Stimulated activated CD8-positive, alpha-beta memory T cell treated with anti-CD3 and anti-CD28 coated beads, Interleukin-4, amount 100 ng/mL, for 1 hour (primary cell): ENCODE measurements around the gene CHST13.

Source experiments
- DNase-seq, 2 donors: peaks; one replicate each; pipeline ENCODE4 v3.0.0-alpha.2; 2020; ENCODE audit warnings: low read depth in 2 of 2, low spot score in 1 of 2

The CHST13 gene

GRCh38 chr3:126523745-126524428, at the start of gene CHST13:
Gene CHST13 (plus strand): TSS chr3:126524155. CDS start chr3:126524333, 178 bp downstream.
- DNase-seq: no peak

- no peak for DNase-seq
Observed at GRCh38 chr3:126474498-126475412, 49.2 kb upstream of the CHST13 start.

- peak; percentile 74 to 89 for DNase-seq
Observed at GRCh38 chr3:126475413-126476114, 48.4 kb upstream of the CHST13 start, which contains the start of gene ZXDC. Gene ZXDC (minus strand): TSS chr3:126475891. CDS start chr3:126475865, 26 bp downstream.

GRCh38 chr3:126476166-126477060, 47.5 kb upstream of the CHST13 start:
- DNase-seq: no peak

DNA sequence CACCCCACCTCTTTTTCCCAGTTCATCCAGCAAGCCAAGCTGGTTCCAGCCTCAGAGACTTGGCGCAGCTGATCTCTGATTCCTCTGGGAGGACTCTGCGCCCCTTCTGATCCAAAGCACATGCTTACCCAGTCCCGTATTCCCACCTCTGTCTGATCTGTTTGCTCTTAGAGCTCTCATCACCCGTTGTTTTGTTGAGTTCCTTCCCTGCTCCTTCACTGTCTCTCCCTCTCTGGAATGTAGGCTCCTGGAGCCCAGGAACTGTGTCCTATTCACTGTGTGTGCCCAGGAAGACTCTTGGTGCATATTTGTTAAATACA, 46.9 kb upstream of the CHST13 start:
- DNase-seq: no peak

- DNase-seq: no peak
Observed at GRCh38 chr3:126478581-126479310, 45.2 kb upstream of the CHST13 start.

DNA sequence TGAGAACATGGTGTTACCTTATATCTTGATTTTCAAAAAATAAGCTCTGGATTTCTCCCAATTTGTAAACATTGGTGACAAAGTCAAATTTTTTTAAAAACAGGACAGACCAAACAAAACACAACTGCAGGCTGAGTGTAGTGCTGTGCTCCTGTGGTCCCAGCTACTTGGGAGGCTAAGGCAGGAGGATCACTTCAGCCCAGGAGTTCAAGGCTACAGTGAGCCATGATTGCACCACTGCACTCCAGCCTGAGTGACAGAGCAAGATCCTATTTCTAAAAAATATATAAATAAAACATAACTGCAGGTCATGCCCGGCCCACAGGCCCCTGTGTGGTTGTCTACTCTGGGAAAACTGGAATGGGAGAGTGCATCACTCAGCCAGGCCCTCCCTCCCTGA, 44.3 kb upstream of the CHST13 start:
- no peak for DNase-seq

- DNase-seq: no peak
Observed at GRCh38 chr3:126480206-126480605, 43.7 kb upstream of the CHST13 start.

GRCh38 chr3:126480861-126481260, 43.1 kb upstream of the CHST13 start:
- no peak for DNase-seq

DNA sequence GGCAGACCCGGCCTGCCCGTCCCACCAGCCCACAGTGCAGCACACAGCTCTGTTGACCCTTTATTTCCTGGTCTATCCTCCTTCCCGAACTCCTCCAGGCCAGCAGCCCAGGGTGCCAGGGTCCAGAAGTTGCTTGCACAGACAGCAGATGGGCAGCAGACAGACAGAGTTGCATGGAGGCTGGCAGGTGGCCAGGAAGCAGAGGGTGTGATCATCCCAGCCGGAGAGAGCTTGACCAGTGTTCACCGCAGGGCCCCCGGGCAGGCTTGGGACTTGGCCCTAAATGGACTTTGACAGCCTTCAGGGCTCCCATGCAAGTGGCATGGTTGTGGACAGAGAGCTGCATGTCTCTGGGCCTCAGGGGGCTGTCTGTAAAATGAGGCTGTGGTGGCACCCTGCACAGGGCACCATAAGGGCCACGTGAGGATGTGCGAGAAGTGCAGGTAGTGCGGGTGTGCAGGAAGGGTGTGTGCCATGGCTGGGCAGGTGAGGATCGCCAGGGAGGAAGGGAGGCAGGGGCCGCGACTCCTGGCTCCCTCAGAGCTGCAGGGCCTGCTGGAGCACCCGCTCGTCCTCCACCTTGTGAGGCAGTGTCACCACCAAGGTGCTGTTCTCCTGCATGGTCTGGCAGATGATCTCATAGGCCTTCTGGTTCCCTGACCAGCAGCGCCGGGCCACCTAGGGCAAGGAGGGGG, 42.0 kb upstream of the CHST13 start:
- DNase-seq: no peak

GRCh38 chr3:126482503-126483255, 41.3 kb upstream of the CHST13 start:
- DNase-seq: no peak

DNA sequence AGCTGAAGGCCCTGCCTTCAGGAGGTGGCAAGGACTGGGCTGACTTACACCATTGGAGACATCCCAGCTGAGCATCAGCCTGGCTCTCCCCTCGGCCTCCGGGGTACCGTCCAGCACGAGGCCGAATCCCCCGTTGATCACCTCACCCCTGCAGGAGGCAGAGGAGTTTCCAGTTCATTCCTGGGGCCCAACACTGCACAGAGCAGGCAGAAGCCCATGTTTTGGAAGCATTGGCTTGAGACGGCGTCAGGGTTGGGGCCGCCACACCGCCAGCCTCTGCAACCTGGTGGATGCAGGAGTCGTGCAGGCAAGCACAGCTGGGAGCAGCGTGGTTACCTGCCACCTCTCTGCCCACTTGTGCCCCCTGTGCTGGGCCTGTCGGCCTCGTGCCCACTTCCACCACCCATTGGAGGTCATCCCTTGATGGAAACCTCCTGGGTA, 40.6 kb upstream of the CHST13 start:
- DNase-seq: no peak

DNA sequence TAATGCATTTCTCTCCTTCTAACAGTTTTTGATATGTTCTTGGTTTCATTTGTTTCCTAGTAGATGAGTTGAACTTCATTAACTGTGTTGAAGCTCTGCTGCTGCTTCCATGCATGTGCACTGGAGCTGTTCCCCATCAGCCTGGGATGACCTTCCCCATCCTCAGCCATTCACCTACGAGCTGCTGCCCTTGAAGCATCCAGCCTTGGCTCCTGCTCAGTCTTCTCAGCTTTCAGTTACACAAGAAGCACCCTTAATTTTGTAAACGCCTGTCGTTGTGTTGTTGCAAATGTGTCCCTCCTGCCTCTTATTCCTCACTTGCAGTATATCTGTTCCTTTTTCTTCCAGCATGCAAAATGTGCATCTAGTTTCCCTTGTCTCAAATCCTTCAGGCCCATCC, 39.8 kb upstream of the CHST13 start:
- DNase-seq: no peak

- DNase-seq: no peak
Observed at GRCh38 chr3:126484662-126485061, 39.3 kb upstream of the CHST13 start.

DNA sequence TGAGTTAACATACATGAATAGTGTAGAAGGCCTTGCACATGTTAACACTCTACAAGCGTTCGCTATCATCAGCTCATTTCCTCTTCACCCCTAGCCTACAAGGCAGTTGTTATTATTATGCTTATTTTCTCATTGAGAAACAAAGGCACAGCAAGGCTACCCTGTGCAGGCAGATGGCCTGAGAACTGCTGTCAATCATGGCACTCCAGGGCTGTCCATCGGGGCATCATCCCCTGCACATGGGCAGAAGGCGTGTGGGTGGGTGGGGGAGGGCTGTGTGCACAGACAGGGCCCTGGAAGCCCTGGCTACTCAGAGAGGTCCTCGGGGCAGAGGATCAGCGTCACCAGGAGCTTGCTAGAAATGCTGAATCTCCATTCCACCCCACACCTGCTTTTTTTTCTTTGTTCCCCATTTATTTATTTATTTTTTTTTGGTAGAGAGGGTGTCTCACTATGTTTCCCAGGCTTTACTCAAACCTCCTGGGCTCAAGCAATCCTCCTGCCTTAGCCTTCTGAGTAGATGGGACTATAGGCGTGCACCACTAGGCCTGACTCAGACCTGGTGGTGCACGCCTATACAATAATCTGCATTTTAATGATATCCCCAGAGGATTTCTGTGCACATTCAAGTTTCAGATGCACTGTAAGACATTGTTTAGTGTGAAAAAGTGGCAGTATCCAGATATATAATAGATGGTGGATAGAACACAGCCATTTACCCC, 38.6 kb upstream of the CHST13 start:
- no peak for DNase-seq

DNA sequence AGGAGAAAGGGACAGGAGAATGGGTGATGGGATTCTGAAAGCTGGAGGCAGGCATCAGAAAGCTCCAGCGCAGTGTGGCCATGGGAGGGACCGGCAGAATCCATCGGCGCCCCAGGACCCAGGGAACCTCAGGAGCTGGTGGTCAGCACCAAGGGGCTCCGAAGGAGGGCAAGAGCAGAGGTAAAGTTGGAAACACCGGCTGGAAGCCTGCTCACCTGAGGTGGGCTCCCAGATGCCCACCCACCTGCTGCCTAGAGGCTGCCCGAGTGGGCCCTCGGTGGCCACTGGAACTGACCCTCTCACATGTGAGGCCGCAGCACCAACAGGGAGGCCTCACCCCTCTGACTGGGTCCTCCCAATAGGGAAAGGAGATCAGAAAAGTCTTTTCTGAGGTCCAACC, 38.0 kb upstream of the CHST13 start:
- DNase-seq: no peak

GRCh38 chr3:126486360-126486847, 37.6 kb upstream of the CHST13 start:
- no peak for DNase-seq
